H1 (cell line): ENCODE measurements around the gene PKMYT1. TPM values are rescaled to one million over a fixed set of nuclear protein-coding genes. Genes with fewer than 3 reads are reported as not detected.

ENCODE experiments used
- CTCF ChIA-PET: fragments of 300-600 bp; sonication (Branson Sonifier 250); formaldehyde crosslinking; loops from one replicate; lab custom pipeline; 2021; ENCODE audit not compliant: partially characterized antibody; lab: Charles Lee
- POLR2A ChIA-PET: fragments of 300-600 bp; sonication (Branson Sonifier 250); formaldehyde crosslinking; loops from one replicate; lab custom pipeline; 2021; ENCODE audit warnings: inconsistent platforms; ENCODE audit not compliant: partially characterized antibody; lab: Charles Lee
- DNase-seq, 2 experiments: peaks; one replicate each; pipeline versions ENCODE4 v3.0.0 to v3.0.0-alpha.2; 2010 to 2022; ENCODE audit warnings: low spot score in 2 of 2, low read depth in 1 of 2, mixed read lengths in 1 of 2
- FAIRE-seq: peaks from 2 replicates; lab custom pipeline; 2011; peaks lifted over from hg19 to GRCh38; lab: Jason Lieb, UNC
- H2AFZ ChIP-seq: 2 replicates; pipeline ENCODE4 v1.8.1; 2012; ENCODE audit warnings: low read length, inconsistent platforms
- H2AK5ac ChIP-seq: 2 replicates; pipeline ENCODE4 v1.6.1; 2013; ENCODE audit warnings: low read depth, low read length
- H2BK120ac ChIP-seq: replicated peaks from 2 replicates; pipeline ENCODE3; 2013; ENCODE audit warnings: low read depth, low read length, inconsistent platforms
- H2BK12ac ChIP-seq: 2 replicates; pipeline ENCODE4 v1.6.1; 2013; ENCODE audit warnings: low read depth, low read length
- H2BK15ac ChIP-seq: 2 replicates; pipeline ENCODE4 v1.6.1; 2013; ENCODE audit warnings: low read length
- H2BK20ac ChIP-seq: 2 replicates; pipeline ENCODE4 v1.6.1; 2013; ENCODE audit warnings: low read length
- H2BK5ac ChIP-seq: 2 replicates; pipeline ENCODE4 v1.6.1; 2013; ENCODE audit warnings: low read depth, low read length
- H3K14ac ChIP-seq: 2 replicates; pipeline ENCODE4 v1.6.1; 2013; ENCODE audit warnings: inconsistent platforms; ENCODE audit not compliant: insufficient read length
- H3K18ac ChIP-seq: 2 replicates; pipeline ENCODE4 v1.6.1; 2013; ENCODE audit warnings: low read length; ENCODE audit errors: extremely low read depth
- H3K23ac ChIP-seq: 2 replicates; pipeline ENCODE4 v1.6.1; 2013; ENCODE audit warnings: inconsistent platforms; ENCODE audit not compliant: insufficient read length
- H3K23me2 ChIP-seq: 2 replicates; pipeline ENCODE4 v1.6.1; 2013; ENCODE audit warnings: low read depth, low read length
- H3K27ac ChIP-seq: 2 replicates; pipeline ENCODE4 v1.6.1; 2011; ENCODE audit warnings: low read depth, low read length, inconsistent platforms
- H3K27me3 ChIP-seq, 4 experiments: replicated peaks in 1 of 4; 1 replicate in 1 of 4; 2 replicates in 3 of 4; pipeline versions ENCODE4 v1.6.1 to v1.8.1; 2011 to 2013; ENCODE audit warnings: low read length in 3 of 4, mild to moderate bottlenecking in 3 of 4, inconsistent platforms in 2 of 4, mixed read lengths in 2 of 4, moderate library complexity in 1 of 4; ENCODE audit not compliant: control insufficient read depth in 3 of 4, insufficient read depth in 3 of 4; ENCODE audit errors: extremely low read depth in 1 of 4
- H3K36me3 ChIP-seq, 4 experiments: 2 replicates each; pipeline versions ENCODE4 v1.6.1 to v1.8.1; 2011 to 2013; ENCODE audit warnings: mild to moderate bottlenecking in 4 of 4, low read length in 3 of 4, moderate library complexity in 2 of 4, control low read depth in 1 of 4, inconsistent platforms in 1 of 4; ENCODE audit not compliant: insufficient read depth in 4 of 4, control insufficient read depth in 2 of 4
- H3K4ac ChIP-seq: replicated peaks from 2 replicates; pipeline ENCODE3; 2013; ENCODE audit warnings: low read length, low read depth, mixed read lengths, inconsistent platforms; ENCODE audit not compliant: insufficient read length
- H3K4me1 ChIP-seq, 4 experiments: replicated peaks in 1 of 4; 1 replicate in 1 of 4; 2 replicates in 3 of 4; pipeline versions ENCODE4 v1.6.1 to v1.8.1; 2011 to 2013; ENCODE audit warnings: low read length in 3 of 4, inconsistent platforms in 2 of 4, mixed read lengths in 1 of 4; ENCODE audit not compliant: insufficient read depth in 4 of 4, control insufficient read depth in 3 of 4
- H3K4me2 ChIP-seq, 2 experiments: 2 replicates each; pipeline versions ENCODE4 v1.6.1 to v1.8.1; 2011 to 2013; ENCODE audit warnings: low read depth in 2 of 2, low read length in 2 of 2, control low read depth in 1 of 2, inconsistent platforms in 1 of 2, mild to moderate bottlenecking in 1 of 2; ENCODE audit not compliant: insufficient read depth in 1 of 2
- H3K4me3 ChIP-seq, 4 experiments: fragments of 200-600, 300-600 bp in 1 of 4; sonication (generic), shearing (Covaris generic), sonication (Bioruptor Twin) in 1 of 4; 2 replicates each; pipeline versions ENCODE4 v1.5.1 to v1.8.1; 2011 to 2016; ENCODE audit warnings: low read length in 4 of 4, low read depth in 3 of 4, control low read depth in 2 of 4, inconsistent platforms in 2 of 4, mild to moderate bottlenecking in 2 of 4, mixed read lengths in 1 of 4, moderate library complexity in 1 of 4; ENCODE audit not compliant: insufficient read depth in 2 of 4; ENCODE audit errors: extremely low read depth in 1 of 4
- H3K56ac ChIP-seq: replicated peaks from 2 replicates; pipeline ENCODE3; 2013; ENCODE audit warnings: low read depth, mild to moderate bottlenecking, mixed read lengths, low read length, inconsistent platforms; ENCODE audit not compliant: insufficient read length
- H3K79me1 ChIP-seq: 2 replicates; pipeline ENCODE4 v1.6.1; 2013; ENCODE audit warnings: low read depth, low read length, control low read depth
- H3K79me2 ChIP-seq, 2 experiments: 2 replicates each; pipeline versions ENCODE4 v1.6.1 to v1.8.1; 2012 to 2013; ENCODE audit warnings: low read length in 2 of 2, mild to moderate bottlenecking in 2 of 2, inconsistent platforms in 1 of 2; ENCODE audit not compliant: insufficient read depth in 2 of 2, control insufficient read depth in 1 of 2
- H3K9ac ChIP-seq, 4 experiments: replicated peaks in 1 of 4; 1 replicate in 1 of 4; 2 replicates in 3 of 4; pipeline versions ENCODE4 v1.6.1 to v1.8.1; 2011 to 2013; ENCODE audit warnings: low read depth in 3 of 4, low read length in 3 of 4, control low read depth in 2 of 4, mild to moderate bottlenecking in 2 of 4, moderate library complexity in 2 of 4, inconsistent platforms in 1 of 4; ENCODE audit errors: extremely low read depth in 1 of 4
- H3K9me3 ChIP-seq, 2 experiments: 2 replicates each; pipeline versions ENCODE4 v1.6.1 to v1.8.1; 2012 to 2013; ENCODE audit warnings: mild to moderate bottlenecking in 2 of 2, moderate library complexity in 2 of 2, control low read depth in 1 of 2, inconsistent platforms in 1 of 2, low read depth in 1 of 2, low read length in 1 of 2, mixed read lengths in 1 of 2; ENCODE audit not compliant: insufficient read depth in 2 of 2
- H4K20me1 ChIP-seq, 2 experiments: replicated peaks in 1 of 2; 2 replicates each; pipeline versions ENCODE3 to v1.8.1; 2011 to 2013; ENCODE audit warnings: inconsistent platforms in 2 of 2, low read length in 2 of 2, mild to moderate bottlenecking in 1 of 2; ENCODE audit not compliant: insufficient read depth in 2 of 2, control insufficient read depth in 1 of 2
- H4K5ac ChIP-seq: 2 replicates; pipeline ENCODE4 v1.6.1; 2013; ENCODE audit warnings: low read length, low read depth, mixed read lengths, inconsistent platforms; ENCODE audit not compliant: insufficient read length
- H4K8ac ChIP-seq: 2 replicates; pipeline ENCODE4 v1.8.0; 2013; ENCODE audit warnings: mild to moderate bottlenecking, moderate library complexity, low read length, inconsistent platforms; ENCODE audit not compliant: insufficient read depth; ENCODE audit errors: extremely low read depth
- H4K91ac ChIP-seq: replicated peaks from 2 replicates; pipeline ENCODE3; 2013; ENCODE audit warnings: low read length, mixed read lengths, inconsistent platforms; ENCODE audit not compliant: insufficient read length
- BCL11A ChIP-seq, 2 experiments: IDR thresholded peaks; one replicate each; pipeline ENCODE4 v1.6.1; 2011; ENCODE audit warnings: low read depth in 2 of 2, low read length in 2 of 2, mild to moderate bottlenecking in 2 of 2
- CBX5 ChIP-seq: fragments of 300-800, 300-1000 bp; sonication (generic); IDR thresholded peaks from 2 replicates; pipeline ENCODE4 v1.7.1; 2016; ENCODE audit warnings: antibody characterized with exemption, low read length, low read depth
- FOSL1 ChIP-seq: IDR thresholded peaks from 2 replicates; pipeline ENCODE4 v1.6.1; 2011; ENCODE audit warnings: mild to moderate bottlenecking, low read depth, low read length, moderate library complexity; ENCODE audit not compliant: insufficient read depth
- JUN ChIP-seq: IDR thresholded peaks from 2 replicates; pipeline ENCODE4 v1.6.1; 2011; ENCODE audit warnings: low read depth, mild to moderate bottlenecking, improper control_type of control experiment, low read length
- PHF8 ChIP-seq: fragments of 200-600 bp; sonication (generic); conservative IDR thresholded peaks from 2 replicates; pipeline ENCODE4 v1.7.1; 2012; ENCODE audit warnings: low read depth, mild to moderate bottlenecking, inconsistent platforms, low read length, moderate library complexity
- RNF2 ChIP-seq: fragments of 200-900, 300-1000 bp; sonication (generic); IDR thresholded peaks from 2 replicates; pipeline ENCODE4 v1.7.1; 2016; ENCODE audit warnings: borderline replicate concordance, low read depth, mild to moderate bottlenecking, antibody characterized with exemption, low read length; ENCODE audit not compliant: poor library complexity, severe bottlenecking; ENCODE audit errors: missing control alignments
- RXRA ChIP-seq: IDR thresholded peaks from 2 replicates; pipeline ENCODE4 v1.6.1; 2011; ENCODE audit warnings: low read depth, mild to moderate bottlenecking, low read length, moderate library complexity; ENCODE audit not compliant: insufficient read depth
- SP4 ChIP-seq: IDR thresholded peaks from 2 replicates; pipeline ENCODE4 v1.6.1; 2012; ENCODE audit warnings: low read length, inconsistent platforms
- TEAD4 ChIP-seq: IDR thresholded peaks from 2 replicates; pipeline ENCODE4 v1.6.1; 2012; ENCODE audit warnings: low read depth, low read length, inconsistent platforms, mixed read lengths
- WGBS, 2 experiments: shearing (Covaris generic) in 1 of 2; methylation state at CpG; one replicate each; pipeline versions ENCODE4 v1.1.6 to v1.1.7; 2013 to 2015; ENCODE audit warnings: low lambda C conversion rate in 2 of 2, mixed read lengths in 2 of 2, inconsistent platforms in 1 of 2, low coverage in 1 of 2, missing lambda C conversion rate in 1 of 2; ENCODE audit not compliant: insufficient replicate concordance in 2 of 2, insufficient coverage in 1 of 2, insufficient read length in 1 of 2; ENCODE audit errors: extremely low coverage in 1 of 2, missing lambda C conversion rate in 1 of 2; 5-methylcytosine and 5-hydroxymethylcytosine counted together
- polyA plus RNA-seq, 7 experiments: library from polyadenylated mRNA; depleted of rRNA in 3 of 7; stranded (reverse) in 5 of 7; unstranded in 2 of 7; fragments of >200 nt in 5 of 7; fragments of 200-250 nt in 2 of 7; gene quantifications; 1 replicate in 5 of 7; 2 replicates in 1 of 7; 4 replicates in 1 of 7; pipeline versions ENCODE4 v1.2.1 to v1.2.3, GENCODE V29; 2011 to 2013; ENCODE audit warnings: missing spikeins in 2 of 7, mixed read lengths in 2 of 7
- total RNA-seq: library from RNA; stranded (reverse); fragmentation: NEBNext Ultra II Directional; extraction: Animal tissue kit (Norgen Biotek cat#: 25700); gene quantifications from 2 replicates; pipeline ENCODE4 v1.2.1, GENCODE V29; 2021
- TF ChIP-seq, protein P1 (sequence below): IDR thresholded peaks from 2 replicates; pipeline ENCODE4 v1.6.1; 2012; ENCODE audit warnings: inconsistent platforms

Gene PKMYT1
- total and polyA plus RNA-seq, 2 of the 8 experiments (the other 6 are each of a cell fraction or from before 2014, with no cell fraction given), result 74.7 to 85.2 TPM

DNA sequence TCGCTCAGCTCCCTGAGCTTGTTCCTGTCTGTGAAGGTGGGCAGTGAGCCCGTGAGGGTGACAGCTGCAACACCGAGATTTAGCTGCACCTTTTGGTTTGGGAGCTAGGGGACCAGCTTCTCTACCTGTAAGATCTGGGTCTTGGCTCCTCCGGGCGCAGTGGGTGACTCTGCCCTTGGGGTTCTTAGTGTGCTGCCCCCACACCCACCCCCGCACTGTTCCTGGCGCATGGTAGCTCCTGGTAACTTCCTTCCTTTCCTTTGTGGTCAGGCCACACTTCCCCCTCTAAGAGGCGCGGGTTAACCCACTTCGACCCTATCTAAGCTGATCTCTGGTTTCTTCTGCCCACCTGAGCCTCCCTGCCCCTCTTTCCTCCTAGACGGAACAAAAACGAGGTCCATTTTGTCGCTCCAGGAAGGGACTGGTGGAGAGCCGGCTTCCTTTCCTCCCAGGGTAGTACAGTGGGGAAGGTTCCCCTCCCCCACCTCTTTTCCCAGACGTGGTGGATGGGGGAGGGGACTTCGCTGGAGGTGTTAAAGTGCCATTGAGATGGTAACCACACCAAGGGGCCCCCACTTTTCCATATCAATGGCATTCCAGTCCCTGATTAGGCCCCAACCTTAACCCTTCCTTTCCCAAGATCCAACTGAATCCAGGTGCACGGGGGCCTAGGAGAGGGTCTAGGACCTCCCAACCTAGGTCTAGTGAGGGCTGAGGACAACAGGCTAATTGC, 27.9 kb upstream of the PKMYT1 start:
- Histone ChIP-seq H4K20me1 (peaks cover 0 to 3% of the 10 kb centered on the region in 2 experiments), H2BK15ac (0 out of 2 replicates have a peak overlapping the region, but pooled peaks have one; percentile 73), H3K14ac (peak overlapping the region; percentile 14), H2BK20ac (peak overlapping the region; percentile 62), H4K5ac (peak overlapping the region; percentile 94), H3K79me1 (no peaks in the 10 kb centered on the region; the same call in 1 of the 2 replicates), H2AFZ (no peak overlapping the region), H3K23me2 (peaks cover 26% of the 10 kb centered on the region), H3K4me3 (peak overlapping the region; percentile 20 to 60 (median 46)), H3K18ac (peak overlapping the region; percentile 100), H2BK12ac (peak overlapping the region; percentile 99), H3K4me1 (peaks cover 20 to 57% (median 48%) of the 10 kb centered on the region in 4 experiments), H3K9me3 (no peaks in the 10 kb centered on the region), H3K23ac (no peak overlapping the region), H2AK5ac (peak overlapping the region; percentile 94), H3K79me2 (peaks cover 0 to 6% of the 10 kb centered on the region in 2 experiments; a peak in 1 of 4 replicates), H3K27me3 (no peaks in the 10 kb centered on the region; a peak in 1 of 7 replicates), H3K4me2 (peak overlapping the region; percentile 84 to 88), H3K9ac (peak overlapping the region in 3 of 4 experiments; percentile 84 to 87 (median 85); a peak in 6 of 7 replicates), H3K4ac (peak overlapping the region; percentile 99), H2BK120ac (peak overlapping the region; percentile 96), H3K27ac (peak overlapping the region; percentile 96), H3K36me3 (peaks cover 0 to 3% (median 0%) of the 10 kb centered on the region in 4 experiments; a peak in 1 of 8 replicates), H4K91ac (peak overlapping the region; percentile 100), H4K8ac (peak overlapping the region; percentile 87), H3K56ac (peak overlapping the region; percentile 96), H2BK5ac (peak overlapping the region; percentile 100)
- DNase-seq (peak; percentile 89 to 94), FAIRE-seq (peak; percentile 96)
- ChIA-PET POLR2A (interaction anchor here (0.6 to 35.7 kb wide), 18 partner anchors 7 to 102 kb away, joined by 3 to 1808 read pairs (median 8); partner anchors contain the start of genes BICDL2, CLDN6, CLDN9 and HCFC1R1), CTCF (interaction anchor here (0.8 to 17.3 kb wide), 5 partner anchors 20 to 135 kb away, joined by 3 to 639 read pairs (median 4); partner anchors contain the start of genes BICDL2, CLDN6, HCFC1R1 and THOC6)
- WGBS, 2 experiments, result 2% methylated on average over 17 of the region's 17 CpGs; no CpG with 5 or more reads in 1 of the 2 experiments
- TF ChIP-seq FOSL1, result no peak
- TF ChIP-seq SP4, result no peak
- peak; percentile 94 for TF ChIP-seq RXRA
- peak; percentile 99 for TF ChIP-seq TEAD4
- TF ChIP-seq RNF2, result no peak
- 0 out of 2 replicates have a peak, but pooled peaks have one; percentile 8 for TF ChIP-seq PHF8
- TF ChIP-seq CBX5, result no peak
- peak; percentile 87 to 88 for TF ChIP-seq BCL11A (IDR thresholded peaks at IDR 0.05; ENCODE audit: low read depth in 2 of 2, low read length in 2 of 2)
- no peak for TF ChIP-seq JUN
- TF ChIP-seq, protein P1, sequence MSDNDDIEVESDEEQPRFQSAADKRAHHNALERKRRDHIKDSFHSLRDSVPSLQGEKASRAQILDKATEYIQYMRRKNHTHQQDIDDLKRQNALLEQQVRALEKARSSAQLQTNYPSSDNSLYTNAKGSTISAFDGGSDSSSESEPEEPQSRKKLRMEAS, result peak; percentile 80; the same call in 1 of the 2 replicates
